CD4-positive, alpha-beta memory T cell (primary cell): ENCODE data around the gene DLGAP5. TPM values are rescaled to one million over a fixed set of nuclear protein-coding genes. Genes with fewer than 3 reads are reported as not detected.

Experiments used
- CTCF ChIA-PET: fragments of 350-600 bp; sonication (Branson Sonifier 250); formaldehyde crosslinking; loops from one replicate; lab custom pipeline; 2021; ENCODE audit warnings: inconsistent platforms; ENCODE audit not compliant: partially characterized antibody; lab: Charles Lee
- POLR2A ChIA-PET: fragments of 350-600 bp; sonication (Branson Sonifier 250); formaldehyde crosslinking; loops from one replicate; lab custom pipeline; 2021; ENCODE audit not compliant: partially characterized antibody; lab: Charles Lee
- DNase-seq, 5 donors: peaks; one replicate each; pipeline versions ENCODE4 v3.0.0 to v3.0.0-alpha.2; 2020 to 2022; ENCODE audit warnings: mixed read lengths in 1 of 5
- H3K27ac ChIP-seq: one replicate; pipeline ENCODE4 v1.7.0; 2013; ENCODE audit warnings: low read depth, low read length
- H3K27me3 ChIP-seq: 2 replicates; pipeline ENCODE4 v1.7.0; 2013; ENCODE audit warnings: mild to moderate bottlenecking, low read length, moderate library complexity; ENCODE audit not compliant: insufficient read depth
- H3K36me3 ChIP-seq: 2 replicates; pipeline ENCODE4 v1.7.0; 2013; ENCODE audit warnings: mild to moderate bottlenecking, low read length, moderate library complexity; ENCODE audit not compliant: insufficient read depth
- H3K4me1 ChIP-seq: 2 replicates; pipeline ENCODE4 v1.7.0; 2013; ENCODE audit warnings: mild to moderate bottlenecking, low read length, moderate library complexity; ENCODE audit not compliant: insufficient read depth
- H3K4me3 ChIP-seq, 2 donors: one replicate each; pipeline ENCODE4 v1.7.0; 2013; ENCODE audit warnings: low read length in 2 of 2, mild to moderate bottlenecking in 1 of 2
- H3K9me3 ChIP-seq, 2 donors: one replicate each; pipeline ENCODE4 v1.7.0; 2013; ENCODE audit warnings: low read length in 2 of 2, control low read depth in 1 of 2; ENCODE audit not compliant: control insufficient read depth in 1 of 2
- H3K27ac Mint-ChIP-seq, 7 donors: one replicate each; pipeline ENCODE4 v1.8.0; 2020 to 2021; ENCODE audit warnings: mixed read lengths in 7 of 7, mild to moderate bottlenecking in 6 of 7, inconsistent platforms in 3 of 7, moderate library complexity in 3 of 7
- H3K27me3 Mint-ChIP-seq, 2 donors: one replicate each; pipeline ENCODE4 v1.8.0; 2020 to 2021; ENCODE audit warnings: mixed read lengths in 2 of 2
- H3K36me3 Mint-ChIP-seq, 2 donors: one replicate each; pipeline ENCODE4 v1.8.0; 2020 to 2021; ENCODE audit warnings: mixed read lengths in 2 of 2, inconsistent platforms in 1 of 2, mild to moderate bottlenecking in 1 of 2
- H3K4me1 Mint-ChIP-seq, 4 donors: one replicate each; pipeline ENCODE4 v1.8.0; 2020 to 2021; ENCODE audit warnings: mixed read lengths in 4 of 4, mild to moderate bottlenecking in 1 of 4
- H3K4me3 Mint-ChIP-seq, 8 donors: one replicate each; pipeline ENCODE4 v1.8.0; 2020 to 2021; ENCODE audit warnings: mixed read lengths in 8 of 8, mild to moderate bottlenecking in 7 of 8, moderate library complexity in 6 of 8, inconsistent platforms in 3 of 8
- H3K9me3 Mint-ChIP-seq, 8 donors: one replicate each; pipeline ENCODE4 v1.8.0; 2020 to 2021; ENCODE audit warnings: mixed read lengths in 8 of 8, mild to moderate bottlenecking in 5 of 8, inconsistent platforms in 3 of 8, moderate library complexity in 1 of 8
- intact Hi-C: fragments of 100-400 bp; cut with micrococcal nuclease; formaldehyde crosslinking; loops from one replicate; pipeline ENCODE4 v1.15.1; 2023
- polyA plus RNA-seq, 2 donors: library from polyadenylated mRNA; unstranded; fragments of 300-500 nt; fragmentation: Illumina TruSeq; gene quantifications; one replicate each; pipeline ENCODE4 v1.2.3, GENCODE V29; 2021
- total RNA-seq, 2 experiments: library from RNA; stranded (reverse); gene quantifications; one replicate each; pipeline ENCODE4 v1.2.3, GENCODE V29; 2021

The DLGAP5 gene
- total and polyA plus RNA-seq, 4 experiments from 2014 or later, result not detected

- H3K4me1 Mint-ChIP-seq, result peaks cover 19 to 52% (median 28%) of the 10 kb centered on the region in 4 donors
- peaks cover 0 to 1% of the 10 kb centered on the region in 2 donors for H3K27me3 Mint-ChIP-seq
- DNase-seq, result no peak
These were observed 64.4 kb downstream of the DLGAP5 start for GRCh38 chr14:55126932-55127459.

GRCh38 chr14:55126034-55126433 lies 65.4 kb downstream of the DLGAP5 start:
- Mint-ChIP-seq H3K4me1 (peaks cover 12 to 43% (median 19%) of the 10 kb centered on the region in 4 donors), H3K27me3 (peaks cover 0 to 1% of the 10 kb centered on the region in 2 donors), H3K36me3 (no peaks in the 10 kb centered on the region), H3K27ac (peak overlapping the region in 1 of 7 donors; percentile 39), H3K4me3 (no peak overlapping the region), H3K9me3 (no peaks in the 10 kb centered on the region)
- CTCF ChIA-PET, result no interaction called here
- Histone ChIP-seq H3K27ac (no peak overlapping the region), H3K4me1 (peaks cover 26% of the 10 kb centered on the region), H3K9me3 (no peaks in the 10 kb centered on the region), H3K36me3 (no peaks in the 10 kb centered on the region), H3K4me3 (no peak overlapping the region), H3K27me3 (no peaks in the 10 kb centered on the region)
- no peak for DNase-seq
- POLR2A ChIA-PET, result interaction anchor here (1.2 to 5.4 kb wide), 2 partner anchors 18 to 23 kb away, joined by 3 to 27 read pairs; no protein-coding TSS in a partner anchor
- intact Hi-C loops, result loop anchor here (5.0 kb wide), 1 partner anchor 39 kb away; no protein-coding TSS in a partner anchor

More at GRCh38 chr14:55126932-55127459, 64.4 kb downstream of the DLGAP5 start:
- CTCF ChIA-PET, result no interaction called here
- H3K27ac Mint-ChIP-seq, result peak overlapping the region in 1 of 7 donors; percentile 17
- no peaks in the 10 kb centered on the region for H3K9me3 Mint-ChIP-seq
- Histone ChIP-seq H3K27ac (no peak overlapping the region), H3K4me1 (peaks cover 36% of the 10 kb centered on the region), H3K4me3 (no peak overlapping the region), H3K9me3 (no peaks in the 10 kb centered on the region), H3K27me3 (no peaks in the 10 kb centered on the region), H3K36me3 (no peaks in the 10 kb centered on the region)
- POLR2A ChIA-PET, result interaction anchor here (5.4 kb wide), 1 partner anchor 24 kb away, joined by 27 read pairs; no protein-coding TSS in a partner anchor
- no peaks in the 10 kb centered on the region for H3K36me3 Mint-ChIP-seq
- H3K4me3 Mint-ChIP-seq, result no peak overlapping the region
- intact Hi-C loops, result loop anchor here (5.0 kb wide), 1 partner anchor 40 kb away; no protein-coding TSS in a partner anchor

- Mint-ChIP-seq H3K36me3 (no peaks in the 10 kb centered on the region), H3K4me1 (peaks cover 12 to 40% (median 15%) of the 10 kb centered on the region in 4 donors), H3K9me3 (no peaks in the 10 kb centered on the region), H3K27ac (peak overlapping the region in 6 of 7 donors; percentile 5 to 82 (median 44)), H3K27me3 (peaks cover 0 to 1% of the 10 kb centered on the region in 2 donors), H3K4me3 (peak overlapping the region in 1 of 8 donors; percentile 33)
- H3K4me1 ChIP-seq, result peaks cover 25% of the 10 kb centered on the region
- no peaks in the 10 kb centered on the region for H3K27me3 ChIP-seq
- no peak for DNase-seq
- no peaks in the 10 kb centered on the region for H3K36me3 ChIP-seq
- no peak overlapping the region for H3K27ac ChIP-seq
- intact Hi-C loops, result loop anchor here (5.0 kb wide), 1 partner anchor 38 kb away; no protein-coding TSS in a partner anchor
- ChIA-PET POLR2A (interaction anchor here (1.2 to 5.4 kb wide), 2 partner anchors 18 to 22 kb away, joined by 3 to 27 read pairs; no protein-coding TSS in a partner anchor), CTCF (no interaction called here)
- H3K4me3 ChIP-seq, result no peak overlapping the region
- H3K9me3 ChIP-seq, result no peaks in the 10 kb centered on the region
These were observed 66.0 kb downstream of the DLGAP5 start for GRCh38 chr14:55125403-55125802.

GRCh38 chr14:55124774-55125386 lies 66.5 kb downstream of the DLGAP5 start:
- Histone ChIP-seq H3K4me3 (no peak overlapping the region), H3K36me3 (no peaks in the 10 kb centered on the region), H3K27ac (no peak overlapping the region), H3K9me3 (no peaks in the 10 kb centered on the region), H3K4me1 (peaks cover 20% of the 10 kb centered on the region), H3K27me3 (no peaks in the 10 kb centered on the region)
- no peak for DNase-seq
- ChIA-PET CTCF (interaction anchor here (1.3 kb wide), 1 partner anchor 21 kb away, joined by 3 read pairs; no protein-coding TSS in a partner anchor), POLR2A (interaction anchor here (1.2 to 5.4 kb wide), 2 partner anchors 17 to 22 kb away, joined by 3 to 27 read pairs; no protein-coding TSS in a partner anchor)
- Mint-ChIP-seq H3K4me3 (peak overlapping the region in 1 of 8 donors; percentile 33), H3K4me1 (peaks cover 10 to 34% (median 12%) of the 10 kb centered on the region in 4 donors), H3K27me3 (peaks cover 0 to 1% of the 10 kb centered on the region in 2 donors), H3K27ac (no peak overlapping the region), H3K9me3 (no peaks in the 10 kb centered on the region), H3K36me3 (no peaks in the 10 kb centered on the region)
- intact Hi-C loops, result loop anchor here (5.0 kb wide), 1 partner anchor 38 kb away; no protein-coding TSS in a partner anchor

- Mint-ChIP-seq H3K9me3 (no peaks in the 10 kb centered on the region), H3K36me3 (no peaks in the 10 kb centered on the region), H3K4me1 (peaks cover 10 to 30% (median 11%) of the 10 kb centered on the region in 4 donors), H3K4me3 (no peak overlapping the region), H3K27ac (peak overlapping the region in 1 of 7 donors; percentile 31), H3K27me3 (peaks cover 0 to 1% of the 10 kb centered on the region in 2 donors)
- no peak overlapping the region for H3K4me3 ChIP-seq
- intact Hi-C loops, result no loop called here
- H3K9me3 ChIP-seq, result no peaks in the 10 kb centered on the region
- H3K27ac ChIP-seq, result no peak overlapping the region
- peaks cover 16% of the 10 kb centered on the region for H3K4me1 ChIP-seq
- POLR2A ChIA-PET, result interaction anchor here (5.4 kb wide), 1 partner anchor 21 kb away, joined by 27 read pairs; no protein-coding TSS in a partner anchor
- H3K36me3 ChIP-seq, result no peaks in the 10 kb centered on the region
- CTCF ChIA-PET, result interaction anchor here (1.3 kb wide), 1 partner anchor 21 kb away, joined by 3 read pairs; no protein-coding TSS in a partner anchor
- no peak for DNase-seq
- H3K27me3 ChIP-seq, result no peaks in the 10 kb centered on the region
These were observed 67.3 kb downstream of the DLGAP5 start for GRCh38 chr14:55123852-55124639.

- H3K27ac ChIP-seq, result no peak overlapping the region
- Mint-ChIP-seq H3K4me3 (no peak overlapping the region), H3K9me3 (no peaks in the 10 kb centered on the region), H3K4me1 (peaks cover 8 to 30% (median 10%) of the 10 kb centered on the region in 4 donors), H3K27ac (no peak overlapping the region), H3K27me3 (no peaks in the 10 kb centered on the region), H3K36me3 (no peaks in the 10 kb centered on the region)
- H3K4me1 ChIP-seq, result peaks cover 12% of the 10 kb centered on the region
- H3K4me3 ChIP-seq, result no peak overlapping the region
- H3K9me3 ChIP-seq, result no peaks in the 10 kb centered on the region
- CTCF ChIA-PET, result interaction anchor here (1.0 kb wide), 2 partner anchors 8 to 25 kb away, joined by 3 read pairs; no protein-coding TSS in a partner anchor
- H3K36me3 ChIP-seq, result no peaks in the 10 kb centered on the region
- H3K27me3 ChIP-seq, result no peaks in the 10 kb centered on the region
- intact Hi-C loops, result no loop called here
- DNase-seq, result no peak
- POLR2A ChIA-PET, result interaction anchor here (5.4 kb wide), 1 partner anchor 20 kb away, joined by 27 read pairs; no protein-coding TSS in a partner anchor
These were observed 68.3 kb downstream of the DLGAP5 start for GRCh38 chr14:55123101-55123500.
